SK-N-SH (cell line): Measurements from ENCODE around the gene GRIN2C. TPM values are rescaled to one million over a fixed set of nuclear protein-coding genes. Genes with fewer than 3 reads are reported as not detected.
A peak's percentile ranks its signal among the peaks of the same experiment; 100 is the strongest.

Experiments used
- CTCF ChIA-PET: fragments of 300-600, 350-600 bp; formaldehyde crosslinking; extraction: SDS; loops from one replicate; lab custom pipeline; 2021; lab: Yijun Ruan, JAX
- POLR2A ChIA-PET: fragments of 350-600 bp; sonication (Branson Sonifier 250); formaldehyde crosslinking; extraction: SDS; loops from one replicate; lab custom pipeline; 2020; ENCODE audit warnings: antibody characterized with exemption, inconsistent platforms; lab: Yijun Ruan, JAX
- DNase-seq: peaks from one replicate; pipeline ENCODE4 v3.0.0; 2012
- H2AFZ ChIP-seq: fragments of 200-600 bp; sonication (generic); 2 replicates; pipeline ENCODE4 v1.8.1; 2016; ENCODE audit warnings: antibody characterized with exemption, mild to moderate bottlenecking, low read depth
- H3F3A ChIP-seq: fragments of 200-600 bp; sonication (generic); replicated peaks from 2 replicates; pipeline ENCODE3; 2016; ENCODE audit warnings: antibody characterized with exemption, mild to moderate bottlenecking; ENCODE audit not compliant: insufficient read depth
- H3K27ac ChIP-seq, 2 experiments: fragments of 200-500 bp in 1 of 2; fragments of 200-600 bp in 1 of 2; sonication (Bioruptor generic) in 1 of 2; sonication (generic), shearing (Covaris generic) in 1 of 2; 2 replicates each; pipeline versions ENCODE4 v1.5.1 to v1.6.1; 2014 to 2016; ENCODE audit warnings: low read depth in 2 of 2, inconsistent platforms in 1 of 2, low read length in 1 of 2, mild to moderate bottlenecking in 1 of 2, mixed read lengths in 1 of 2
- H3K27me3 ChIP-seq: fragments of 200-600 bp; sonication (generic), shearing (Covaris generic); 2 replicates; pipeline ENCODE4 v1.6.1; 2016; ENCODE audit warnings: mixed run types; ENCODE audit not compliant: insufficient read depth
- H3K36me3 ChIP-seq, 2 experiments: fragments of 200-500 bp in 1 of 2; fragments of 200-600 bp in 1 of 2; sonication (Bioruptor generic) in 1 of 2; sonication (generic) in 1 of 2; replicated peaks in 1 of 2; 2 replicates each; pipeline versions ENCODE3 to v1.5.1; 2014 to 2016; ENCODE audit warnings: low read length in 1 of 2, mild to moderate bottlenecking in 1 of 2; ENCODE audit not compliant: insufficient read depth in 2 of 2, control insufficient read depth in 1 of 2
- H3K4me1 ChIP-seq, 2 experiments: fragments of 200-500 bp in 1 of 2; fragments of 200-600 bp in 1 of 2; sonication (Bioruptor generic) in 1 of 2; sonication (generic), shearing (Covaris generic) in 1 of 2; 2 replicates each; pipeline versions ENCODE4 v1.5.1 to v1.6.1; 2014 to 2016; ENCODE audit warnings: low read depth in 1 of 2, low read length in 1 of 2, mixed run types in 1 of 2; ENCODE audit not compliant: insufficient read depth in 2 of 2, control insufficient read depth in 1 of 2
- H3K4me2 ChIP-seq: fragments of 200-600 bp; sonication (generic), shearing (Covaris generic); 2 replicates; pipeline ENCODE4 v1.6.1; 2017; ENCODE audit warnings: mixed run types
- H3K4me3 ChIP-seq, 2 experiments: fragments of 200-500 bp in 1 of 2; fragments of 200-600 bp in 1 of 2; sonication (Bioruptor generic) in 1 of 2; sonication (generic), shearing (Covaris generic) in 1 of 2; 2 replicates each; pipeline versions ENCODE4 v1.5.1 to v1.8.1; 2014 to 2016; ENCODE audit warnings: low read depth in 2 of 2, inconsistent platforms in 1 of 2, low read length in 1 of 2, mild to moderate bottlenecking in 1 of 2, mixed read lengths in 1 of 2, moderate library complexity in 1 of 2
- H3K79me2 ChIP-seq: fragments of 200-600 bp; sonication (generic); 2 replicates; pipeline ENCODE4 v1.8.1; 2017; ENCODE audit warnings: mild to moderate bottlenecking; ENCODE audit not compliant: insufficient read depth
- H3K9ac ChIP-seq: fragments of 200-600 bp; sonication (generic); 2 replicates; pipeline ENCODE4 v1.6.1; 2017; ENCODE audit warnings: mixed run types
- H3K9me2 ChIP-seq: fragments of 200-600 bp; sonication (generic); 2 replicates; pipeline ENCODE4 v1.6.1; 2017; ENCODE audit warnings: mixed run types
- H3K9me3 ChIP-seq: fragments of 200-600 bp; sonication (generic); 2 replicates; pipeline ENCODE4 v1.6.1; 2017; ENCODE audit warnings: mixed run types, mild to moderate bottlenecking, moderate library complexity
- H4K20me1 ChIP-seq: fragments of 200-600 bp; sonication (generic); 2 replicates; pipeline ENCODE4 v1.6.1; 2017; ENCODE audit warnings: mild to moderate bottlenecking, mixed run types; ENCODE audit not compliant: insufficient read depth
- ELF1 ChIP-seq: IDR thresholded peaks from 2 replicates; pipeline ENCODE4 v1.4.0; 2012
- EP300 ChIP-seq, 2 experiments: IDR thresholded peaks; 2 replicates each; pipeline versions ENCODE4 v1.4.0 to v1.6.1; 2012; ENCODE audit warnings: borderline replicate concordance in 1 of 2, low read depth in 1 of 2, low read length in 1 of 2
- EZH2phosphoT487 ChIP-seq: fragments of 200-600 bp; sonication (generic); IDR thresholded peaks from 2 replicates; pipeline ENCODE4 v1.6.1; 2017; ENCODE audit warnings: low read depth, mixed run types, mild to moderate bottlenecking, antibody characterized with exemption, moderate library complexity, borderline replicate concordance
- FOSL2 ChIP-seq: IDR thresholded peaks from 2 replicates; pipeline ENCODE4 v1.4.0; 2012; ENCODE audit warnings: low read depth, mild to moderate bottlenecking, moderate library complexity, borderline replicate concordance
- FOXJ3 ChIP-seq: sonication (generic); formaldehyde crosslinking; IDR thresholded peaks from 2 replicates; pipeline ENCODE4 v1.5.1; 2020; ENCODE audit warnings: mild to moderate bottlenecking, missing genetic modification reagents
- FOXM1 ChIP-seq: IDR thresholded peaks from 2 replicates; pipeline ENCODE4 v1.4.0; 2012; ENCODE audit warnings: low read depth, mild to moderate bottlenecking
- GABPA ChIP-seq: IDR thresholded peaks from 2 replicates; pipeline ENCODE4 v1.4.0; 2012; ENCODE audit warnings: low read depth, mild to moderate bottlenecking
- GATA2 ChIP-seq: sonication (generic); formaldehyde crosslinking; IDR thresholded peaks from 2 replicates; pipeline ENCODE4 v1.5.0; 2020; ENCODE audit warnings: mild to moderate bottlenecking, missing genetic modification reagents
- JUND ChIP-seq: IDR thresholded peaks from 2 replicates; pipeline ENCODE4 v1.4.0; 2012
- MEF2A ChIP-seq: IDR thresholded peaks from 2 replicates; pipeline ENCODE4 v1.4.0; 2012; ENCODE audit warnings: low read depth, borderline replicate concordance
- POLR2AphosphoS5 ChIP-seq: IDR thresholded peaks from 2 replicates; pipeline ENCODE4 v1.6.1; 2012; ENCODE audit warnings: low read depth, low read length
- RCOR1 ChIP-seq: fragments of 150-350 bp; IDR thresholded peaks from 2 replicates; pipeline ENCODE4 v1.6.1; 2017; ENCODE audit warnings: antibody characterized with exemption, low read length
- RFX5 ChIP-seq: IDR thresholded peaks from 2 replicates; pipeline ENCODE4 v1.6.1; 2012; ENCODE audit warnings: mild to moderate bottlenecking, improper control_type of control experiment, low read length
- RXRA ChIP-seq: IDR thresholded peaks from 2 replicates; pipeline ENCODE4 v1.4.0; 2012; ENCODE audit warnings: low read depth, mild to moderate bottlenecking, borderline replicate concordance
- SMC3 ChIP-seq: IDR thresholded peaks from 2 replicates; pipeline ENCODE4 v1.6.1; 2012; ENCODE audit warnings: low read depth, low read length, improper control_type of control experiment
- TEAD4 ChIP-seq: IDR thresholded peaks from 2 replicates; pipeline ENCODE4 v1.4.0; 2012; ENCODE audit warnings: mild to moderate bottlenecking, borderline replicate concordance; ENCODE audit not compliant: insufficient read depth
- YY1 ChIP-seq: IDR thresholded peaks from 2 replicates; pipeline ENCODE4 v1.4.0; 2012; ENCODE audit warnings: low read depth, mild to moderate bottlenecking
- WGBS: methylation state at CpG from one replicate; pipeline ENCODE4 v1.1.6; 2017; ENCODE audit warnings: low lambda C conversion rate; 5-methylcytosine and 5-hydroxymethylcytosine counted together
- polyA plus RNA-seq, 3 experiments: library from polyadenylated mRNA; depleted of rRNA; stranded (reverse); fragments of >200 nt; gene quantifications; 2 replicates each; pipeline ENCODE4 v1.2.3, GENCODE V29; 2012
- TF ChIP-seq, protein P1 (sequence below): fragments of 150-350 bp; IDR thresholded peaks from 2 replicates; pipeline ENCODE4 v1.6.1; 2017; ENCODE audit warnings: antibody characterized with exemption, low read length, low read depth, borderline replicate concordance
- TF ChIP-seq, protein P2 (sequence below): fragments of 200-600 bp; sonication (generic); IDR thresholded peaks from 2 replicates; pipeline ENCODE4 v1.6.1; 2017; ENCODE audit warnings: antibody characterized with exemption, mild to moderate bottlenecking, moderate library complexity
- TF ChIP-seq, protein P3 (sequence below): IDR thresholded peaks from 2 replicates; pipeline ENCODE4 v1.6.1; 2012; ENCODE audit warnings: mild to moderate bottlenecking, low read depth, low read length, moderate library complexity
- TF ChIP-seq, protein P4 (sequence below): IDR thresholded peaks from 2 replicates; pipeline ENCODE4 v1.4.0; 2012; ENCODE audit warnings: low read depth, borderline replicate concordance
- TF ChIP-seq, protein P5 (sequence below): IDR thresholded peaks from 2 replicates; pipeline ENCODE4 v1.4.0; 2012; ENCODE audit warnings: low read depth, borderline replicate concordance

Gene GRIN2C
- polyA plus RNA-seq, 1 of the 3 experiments (the other 2 are of a cell fraction): 0.39 TPM

DNA sequence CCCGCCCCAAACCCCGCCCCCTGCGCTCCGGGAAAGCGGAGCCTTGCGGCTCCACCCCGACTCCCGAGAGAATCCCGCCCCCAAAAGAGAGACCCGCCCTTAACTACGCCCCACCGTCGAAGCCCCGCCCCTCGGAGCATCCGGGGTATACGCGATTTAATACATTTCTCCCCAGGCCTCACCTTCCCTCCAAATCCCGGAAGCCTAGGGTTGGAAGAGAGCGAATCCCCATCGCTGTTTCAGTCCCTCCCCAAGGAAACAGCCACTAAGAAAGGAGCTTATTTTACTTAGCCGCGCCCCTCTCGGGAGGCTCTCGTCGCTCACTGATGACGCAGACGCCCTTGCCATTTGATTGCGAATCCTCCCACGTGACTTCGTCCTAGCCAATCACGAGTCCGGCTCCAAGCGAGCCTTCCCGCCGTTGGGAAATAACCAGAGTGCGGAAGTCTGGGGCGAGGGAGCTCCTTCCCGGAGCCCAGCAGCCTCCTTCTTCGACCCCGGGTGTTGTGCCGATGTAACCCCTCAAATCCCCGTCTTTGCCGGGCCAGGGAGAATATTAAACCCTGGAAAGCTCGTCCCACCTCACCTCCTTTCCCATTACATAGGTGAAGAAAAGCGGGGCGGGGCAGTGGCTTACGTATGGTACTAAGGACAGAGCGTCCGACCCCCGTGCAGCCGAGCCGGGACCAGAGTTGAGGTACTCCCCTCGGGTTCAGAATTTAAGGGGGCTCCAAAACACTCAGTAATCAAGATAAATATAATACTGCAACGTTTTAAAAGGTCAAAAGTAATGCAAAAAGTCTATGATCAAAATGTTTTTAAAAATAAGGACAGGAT, 13.6 kb upstream of the GRIN2C start:
- Histone ChIP-seq H4K20me1 (peaks cover 9% of the 10 kb centered on the region; the same call in 1 of the 2 replicates), H3K27ac (peak overlapping the region; percentile 60 to 81), H3K36me3 (peaks cover 0 to 5% of the 10 kb centered on the region in 2 experiments), H3K4me2 (peak overlapping the region; percentile 90), H3K9me3 (no peaks in the 10 kb centered on the region), H3K27me3 (no peaks in the 10 kb centered on the region), H3K9me2 (no peaks in the 10 kb centered on the region), H3K79me2 (peaks cover 15% of the 10 kb centered on the region), H3K4me3 (peak overlapping the region; percentile 69 to 88), H3K9ac (peak overlapping the region; percentile 81), H2AFZ (peak overlapping the region; percentile 72), H3K4me1 (peaks cover 12 to 19% of the 10 kb centered on the region in 2 experiments; a peak in 3 of 4 replicates), H3F3A (no peaks in the 10 kb centered on the region)
- ChIA-PET CTCF (interaction anchor here (0.6 to 47.7 kb wide), 10 partner anchors 8 to 241 kb away, joined by 3 to 3869 read pairs (median 4); partner anchors contain the start of genes GRIN2C and NAT9), POLR2A (interaction anchor here (0.6 to 2.4 kb wide), 23 partner anchors 10 to 397 kb away, joined by 3 to 14 read pairs (median 4); partner anchors contain the start of genes FADS6, GRIN2C, MIF4GD and NAT9)
- 1% methylated on average over 52 of the region's 55 CpGs for WGBS
- DNase-seq: peak; percentile 100
- TF ChIP-seq, protein P1, sequence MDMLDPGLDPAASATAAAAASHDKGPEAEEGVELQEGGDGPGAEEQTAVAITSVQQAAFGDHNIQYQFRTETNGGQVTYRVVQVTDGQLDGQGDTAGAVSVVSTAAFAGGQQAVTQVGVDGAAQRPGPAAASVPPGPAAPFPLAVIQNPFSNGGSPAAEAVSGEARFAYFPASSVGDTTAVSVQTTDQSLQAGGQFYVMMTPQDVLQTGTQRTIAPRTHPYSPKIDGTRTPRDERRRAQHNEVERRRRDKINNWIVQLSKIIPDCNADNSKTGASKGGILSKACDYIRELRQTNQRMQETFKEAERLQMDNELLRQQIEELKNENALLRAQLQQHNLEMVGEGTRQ: peak; percentile 96
- TF ChIP-seq FOXM1 (no peak), RXRA (no peak; the same call in 1 of the 2 replicates), JUND (no peak), EZH2phosphoT487 (no peak), POLR2AphosphoS5 (peak; percentile 99), GABPA (peak; percentile 38; the same call in 1 of the 2 replicates), SMC3 (no peak), RCOR1 (peak; percentile 52), TEAD4 (no peak), FOSL2 (no peak), RFX5 (peak; percentile 82; the same call in 1 of the 2 replicates), EP300 (IDR thresholded peaks at IDR 0.05; ENCODE audit: borderline replicate concordance in 1 of 2, low read depth in 1 of 2, low read length in 1 of 2) (no peak), YY1 (0 out of 2 replicates have a peak, but pooled peaks have one; percentile 29), MEF2A (no peak), FOXJ3 (no peak), GATA2 (no peak), ELF1 (peak; percentile 99)
- TF ChIP-seq, protein P2, sequence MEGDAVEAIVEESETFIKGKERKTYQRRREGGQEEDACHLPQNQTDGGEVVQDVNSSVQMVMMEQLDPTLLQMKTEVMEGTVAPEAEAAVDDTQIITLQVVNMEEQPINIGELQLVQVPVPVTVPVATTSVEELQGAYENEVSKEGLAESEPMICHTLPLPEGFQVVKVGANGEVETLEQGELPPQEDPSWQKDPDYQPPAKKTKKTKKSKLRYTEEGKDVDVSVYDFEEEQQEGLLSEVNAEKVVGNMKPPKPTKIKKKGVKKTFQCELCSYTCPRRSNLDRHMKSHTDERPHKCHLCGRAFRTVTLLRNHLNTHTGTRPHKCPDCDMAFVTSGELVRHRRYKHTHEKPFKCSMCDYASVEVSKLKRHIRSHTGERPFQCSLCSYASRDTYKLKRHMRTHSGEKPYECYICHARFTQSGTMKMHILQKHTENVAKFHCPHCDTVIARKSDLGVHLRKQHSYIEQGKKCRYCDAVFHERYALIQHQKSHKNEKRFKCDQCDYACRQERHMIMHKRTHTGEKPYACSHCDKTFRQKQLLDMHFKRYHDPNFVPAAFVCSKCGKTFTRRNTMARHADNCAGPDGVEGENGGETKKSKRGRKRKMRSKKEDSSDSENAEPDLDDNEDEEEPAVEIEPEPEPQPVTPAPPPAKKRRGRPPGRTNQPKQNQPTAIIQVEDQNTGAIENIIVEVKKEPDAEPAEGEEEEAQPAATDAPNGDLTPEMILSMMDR: no peak
- TF ChIP-seq, protein P3, sequence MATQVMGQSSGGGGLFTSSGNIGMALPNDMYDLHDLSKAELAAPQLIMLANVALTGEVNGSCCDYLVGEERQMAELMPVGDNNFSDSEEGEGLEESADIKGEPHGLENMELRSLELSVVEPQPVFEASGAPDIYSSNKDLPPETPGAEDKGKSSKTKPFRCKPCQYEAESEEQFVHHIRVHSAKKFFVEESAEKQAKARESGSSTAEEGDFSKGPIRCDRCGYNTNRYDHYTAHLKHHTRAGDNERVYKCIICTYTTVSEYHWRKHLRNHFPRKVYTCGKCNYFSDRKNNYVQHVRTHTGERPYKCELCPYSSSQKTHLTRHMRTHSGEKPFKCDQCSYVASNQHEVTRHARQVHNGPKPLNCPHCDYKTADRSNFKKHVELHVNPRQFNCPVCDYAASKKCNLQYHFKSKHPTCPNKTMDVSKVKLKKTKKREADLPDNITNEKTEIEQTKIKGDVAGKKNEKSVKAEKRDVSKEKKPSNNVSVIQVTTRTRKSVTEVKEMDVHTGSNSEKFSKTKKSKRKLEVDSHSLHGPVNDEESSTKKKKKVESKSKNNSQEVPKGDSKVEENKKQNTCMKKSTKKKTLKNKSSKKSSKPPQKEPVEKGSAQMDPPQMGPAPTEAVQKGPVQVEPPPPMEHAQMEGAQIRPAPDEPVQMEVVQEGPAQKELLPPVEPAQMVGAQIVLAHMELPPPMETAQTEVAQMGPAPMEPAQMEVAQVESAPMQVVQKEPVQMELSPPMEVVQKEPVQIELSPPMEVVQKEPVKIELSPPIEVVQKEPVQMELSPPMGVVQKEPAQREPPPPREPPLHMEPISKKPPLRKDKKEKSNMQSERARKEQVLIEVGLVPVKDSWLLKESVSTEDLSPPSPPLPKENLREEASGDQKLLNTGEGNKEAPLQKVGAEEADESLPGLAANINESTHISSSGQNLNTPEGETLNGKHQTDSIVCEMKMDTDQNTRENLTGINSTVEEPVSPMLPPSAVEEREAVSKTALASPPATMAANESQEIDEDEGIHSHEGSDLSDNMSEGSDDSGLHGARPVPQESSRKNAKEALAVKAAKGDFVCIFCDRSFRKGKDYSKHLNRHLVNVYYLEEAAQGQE: 0 out of 2 replicates have a peak, but pooled peaks have one; percentile 3
- TF ChIP-seq, protein P4, sequence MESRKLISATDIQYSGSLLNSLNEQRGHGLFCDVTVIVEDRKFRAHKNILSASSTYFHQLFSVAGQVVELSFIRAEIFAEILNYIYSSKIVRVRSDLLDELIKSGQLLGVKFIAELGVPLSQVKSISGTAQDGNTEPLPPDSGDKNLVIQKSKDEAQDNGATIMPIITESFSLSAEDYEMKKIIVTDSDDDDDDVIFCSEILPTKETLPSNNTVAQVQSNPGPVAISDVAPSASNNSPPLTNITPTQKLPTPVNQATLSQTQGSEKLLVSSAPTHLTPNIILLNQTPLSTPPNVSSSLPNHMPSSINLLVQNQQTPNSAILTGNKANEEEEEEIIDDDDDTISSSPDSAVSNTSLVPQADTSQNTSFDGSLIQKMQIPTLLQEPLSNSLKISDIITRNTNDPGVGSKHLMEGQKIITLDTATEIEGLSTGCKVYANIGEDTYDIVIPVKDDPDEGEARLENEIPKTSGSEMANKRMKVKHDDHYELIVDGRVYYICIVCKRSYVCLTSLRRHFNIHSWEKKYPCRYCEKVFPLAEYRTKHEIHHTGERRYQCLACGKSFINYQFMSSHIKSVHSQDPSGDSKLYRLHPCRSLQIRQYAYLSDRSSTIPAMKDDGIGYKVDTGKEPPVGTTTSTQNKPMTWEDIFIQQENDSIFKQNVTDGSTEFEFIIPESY: no peak
- TF ChIP-seq, protein P5, sequence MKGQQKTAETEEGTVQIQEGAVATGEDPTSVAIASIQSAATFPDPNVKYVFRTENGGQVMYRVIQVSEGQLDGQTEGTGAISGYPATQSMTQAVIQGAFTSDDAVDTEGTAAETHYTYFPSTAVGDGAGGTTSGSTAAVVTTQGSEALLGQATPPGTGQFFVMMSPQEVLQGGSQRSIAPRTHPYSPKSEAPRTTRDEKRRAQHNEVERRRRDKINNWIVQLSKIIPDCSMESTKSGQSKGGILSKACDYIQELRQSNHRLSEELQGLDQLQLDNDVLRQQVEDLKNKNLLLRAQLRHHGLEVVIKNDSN: peak; percentile 99
